RWPE2 (cell line): ENCODE measurements around the gene NPIPA5.
"Not testable (repeated sequence)": the region's sequence is repeated elsewhere in the genome, so short reads cannot be mapped to it uniquely, and the experiment has no call there.

Experiments used
- ATAC-seq: fragments of 200-7000 bp; cut with Tn5 transposase; 3 replicates; pipeline ENCODE4 v1.9.1; 2021; ENCODE audit warnings: low read depth
- DNase-seq: peaks from one replicate; pipeline ENCODE4 v3.0.0-alpha.2; 2020; ENCODE audit warnings: low spot score
- H3K27ac ChIP-seq: fragments of 450-650 bp; 2 replicates; pipeline ENCODE4 v1.5.1; 2017; ENCODE audit warnings: mild to moderate bottlenecking; ENCODE audit not compliant: poor library complexity, severe bottlenecking
- H3K27me3 ChIP-seq: fragments of 250-450 bp; sonication (Bioruptor Pico); 2 replicates; pipeline ENCODE4 v1.5.1; 2021; ENCODE audit warnings: mild to moderate bottlenecking, moderate library complexity; ENCODE audit not compliant: insufficient read depth, poor library complexity, severe bottlenecking
- H3K36me3 ChIP-seq: fragments of 250-450 bp; sonication (Bioruptor Pico); 2 replicates; pipeline ENCODE4 v1.5.1; 2020; ENCODE audit warnings: low read depth, mild to moderate bottlenecking, moderate library complexity
- H3K4me1 ChIP-seq: fragments of 250-450 bp; sonication (Bioruptor Pico); 2 replicates; pipeline ENCODE4 v1.5.1; 2021; ENCODE audit warnings: mild to moderate bottlenecking, moderate library complexity; ENCODE audit not compliant: insufficient read depth, poor library complexity, severe bottlenecking
- H3K4me3 ChIP-seq: fragments of 250-450 bp; sonication (Bioruptor Pico); 2 replicates; pipeline ENCODE4 v1.5.1; 2021; ENCODE audit warnings: mild to moderate bottlenecking, moderate library complexity; ENCODE audit not compliant: severe bottlenecking
- H3K9me3 ChIP-seq: fragments of 250-450 bp; sonication (Bioruptor Pico); 2 replicates; pipeline ENCODE4 v1.5.1; 2021; ENCODE audit warnings: mild to moderate bottlenecking, moderate library complexity; ENCODE audit not compliant: severe bottlenecking

The NPIPA5 gene

DNA sequence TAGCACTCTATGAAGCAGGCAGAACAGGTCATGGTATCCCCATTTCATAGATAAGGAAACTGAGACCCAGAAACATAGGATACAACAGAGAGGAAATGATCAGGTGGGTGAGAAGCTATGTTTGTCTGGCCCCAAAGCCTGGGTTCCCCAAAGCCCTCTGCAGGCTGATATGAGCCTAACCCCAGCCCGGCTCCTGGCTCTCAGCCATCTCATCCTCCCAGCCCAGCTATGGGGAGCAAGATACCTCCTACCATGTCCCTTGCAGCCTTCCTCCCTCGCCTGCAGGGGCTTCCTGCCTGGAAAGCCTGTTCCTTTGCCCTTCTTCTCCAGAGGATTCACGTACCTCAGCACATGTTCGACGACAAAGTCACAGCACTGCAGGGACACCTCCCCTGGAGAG is 26.3 kb downstream of the NPIPA5 start:
- ATAC-seq, H3K4me1 ChIP-seq, DNase-seq, H3K9me3 ChIP-seq, H3K36me3 ChIP-seq, H3K4me3 ChIP-seq, H3K27me3 ChIP-seq, H3K27ac ChIP-seq: not testable (repeated sequence)

DNA sequence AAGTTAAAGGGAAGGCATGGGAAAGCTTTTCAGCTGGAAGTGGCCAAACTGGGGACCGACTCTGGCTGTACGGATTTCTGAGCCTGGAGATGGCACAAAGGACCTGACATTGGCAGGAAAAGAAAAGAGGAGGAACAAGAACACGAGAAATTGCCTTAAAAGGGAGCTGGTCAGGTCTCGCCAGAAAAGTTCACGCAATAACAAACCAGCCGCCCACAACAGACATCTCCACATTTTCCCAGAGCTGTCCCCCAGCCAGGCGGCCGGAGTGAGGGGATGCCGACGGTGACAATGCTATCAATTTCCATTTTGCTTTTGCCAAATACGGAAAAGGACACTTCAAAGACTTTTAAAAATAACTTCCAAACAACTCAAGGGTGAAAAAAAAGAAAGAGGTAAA is 26.8 kb downstream of the NPIPA5 start:
- not testable (repeated sequence) for H3K27ac ChIP-seq, ATAC-seq, H3K9me3 ChIP-seq, DNase-seq, H3K4me3 ChIP-seq, H3K36me3 ChIP-seq, H3K4me1 ChIP-seq, H3K27me3 ChIP-seq

DNA sequence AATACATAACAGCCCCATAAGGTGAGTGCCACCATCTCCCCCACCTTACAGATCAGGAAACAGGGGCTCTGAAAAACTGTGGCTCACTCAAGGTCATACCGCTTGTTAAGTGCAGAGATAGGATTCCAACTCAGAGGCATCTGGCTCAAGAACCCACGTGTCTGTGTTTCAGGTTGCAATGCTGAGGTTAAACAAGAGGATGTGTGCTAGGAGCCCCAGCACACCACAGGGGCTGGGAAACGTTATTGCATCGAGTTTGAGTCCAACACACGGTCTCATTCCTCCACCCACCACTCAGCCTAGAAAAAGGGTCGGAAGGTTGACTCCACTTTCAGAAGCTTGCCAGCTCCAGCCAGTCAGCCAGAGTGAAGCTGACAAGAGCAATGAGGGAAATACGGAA is 29.4 kb downstream of the NPIPA5 start:
- not testable (repeated sequence) for DNase-seq, H3K4me3 ChIP-seq, ATAC-seq, H3K9me3 ChIP-seq, H3K36me3 ChIP-seq, H3K27ac ChIP-seq, H3K4me1 ChIP-seq, H3K27me3 ChIP-seq

DNA sequence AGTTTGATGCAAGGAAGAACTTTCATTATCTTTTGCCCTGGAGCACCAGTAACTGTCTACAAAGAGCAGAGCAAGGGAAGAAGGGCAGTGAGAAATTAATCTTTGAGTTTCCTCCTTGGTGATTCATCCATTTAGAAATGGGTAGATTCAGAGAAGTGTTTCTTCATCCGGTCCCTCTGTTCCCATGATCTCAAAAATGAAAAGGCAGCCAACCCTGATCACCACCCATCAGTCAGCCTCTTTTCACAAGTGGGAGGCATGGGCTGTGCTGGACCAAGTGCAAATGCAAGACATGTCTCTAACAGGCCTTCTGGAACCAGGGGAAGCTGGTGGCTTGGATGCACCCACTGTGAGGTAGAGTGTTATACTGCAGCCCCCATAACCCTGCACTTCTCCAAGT is 35.8 kb downstream of the NPIPA5 start:
- H3K36me3 ChIP-seq, H3K9me3 ChIP-seq, H3K4me1 ChIP-seq, DNase-seq, H3K27ac ChIP-seq, H3K4me3 ChIP-seq, ATAC-seq, H3K27me3 ChIP-seq: not testable (repeated sequence)

DNA sequence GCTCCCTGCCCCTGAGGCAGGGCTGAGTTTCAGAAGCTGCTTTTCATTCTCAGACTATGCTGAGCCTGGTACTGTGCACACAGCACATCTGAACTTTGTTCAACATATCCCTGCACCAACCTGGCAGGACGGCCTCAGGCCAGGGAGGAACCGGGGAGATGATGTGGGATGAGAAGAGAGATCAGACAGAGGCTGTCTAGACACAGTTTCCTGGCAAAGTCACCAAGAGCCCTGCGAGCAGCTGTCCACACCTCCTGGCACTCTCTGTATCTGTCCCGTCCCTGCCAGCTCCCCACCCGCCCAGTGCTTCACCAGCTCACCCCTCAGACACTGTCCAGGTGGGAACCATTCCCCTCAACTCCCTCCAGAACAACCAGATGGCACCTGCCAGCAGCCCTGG is 39.1 kb downstream of the NPIPA5 start:
- H3K27ac ChIP-seq, H3K4me1 ChIP-seq, H3K4me3 ChIP-seq, H3K27me3 ChIP-seq, H3K36me3 ChIP-seq, H3K9me3 ChIP-seq, DNase-seq: not testable (repeated sequence)
- peak; percentile 27; the same call in 1 of the 3 replicates for ATAC-seq

DNA sequence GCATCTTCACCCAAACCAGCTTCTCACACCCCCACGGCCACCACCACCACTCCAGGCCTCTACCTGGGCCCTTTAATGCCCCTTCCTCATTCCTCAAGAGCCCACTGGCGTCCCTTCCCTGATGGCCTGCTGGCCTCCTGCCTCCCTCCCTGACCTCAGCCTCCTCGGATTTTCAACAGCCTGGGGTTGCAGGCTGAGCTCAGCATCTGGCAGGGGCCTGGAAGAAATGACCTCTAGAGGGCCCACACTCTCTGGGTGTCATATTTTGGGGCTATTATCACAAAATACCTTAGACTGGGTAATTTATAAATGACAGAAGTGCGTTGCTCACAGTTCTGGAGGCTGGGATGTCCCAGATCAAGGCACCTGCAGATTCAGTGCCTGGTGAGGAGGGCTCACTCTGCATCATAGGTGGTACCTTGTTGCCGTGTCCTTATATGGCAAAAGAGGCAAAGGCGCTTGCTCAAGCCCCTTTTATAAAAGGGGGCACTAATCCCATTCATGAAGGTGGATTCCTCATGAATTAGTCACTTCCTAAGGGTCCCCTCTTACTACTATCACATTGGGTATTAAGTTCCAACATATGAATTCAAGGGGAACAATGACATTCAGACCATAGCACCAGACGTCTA is 40.0 kb downstream of the NPIPA5 start:
- DNase-seq, H3K27me3 ChIP-seq, H3K36me3 ChIP-seq, H3K4me3 ChIP-seq, H3K27ac ChIP-seq, ATAC-seq, H3K9me3 ChIP-seq, H3K4me1 ChIP-seq: not testable (repeated sequence)

DNA sequence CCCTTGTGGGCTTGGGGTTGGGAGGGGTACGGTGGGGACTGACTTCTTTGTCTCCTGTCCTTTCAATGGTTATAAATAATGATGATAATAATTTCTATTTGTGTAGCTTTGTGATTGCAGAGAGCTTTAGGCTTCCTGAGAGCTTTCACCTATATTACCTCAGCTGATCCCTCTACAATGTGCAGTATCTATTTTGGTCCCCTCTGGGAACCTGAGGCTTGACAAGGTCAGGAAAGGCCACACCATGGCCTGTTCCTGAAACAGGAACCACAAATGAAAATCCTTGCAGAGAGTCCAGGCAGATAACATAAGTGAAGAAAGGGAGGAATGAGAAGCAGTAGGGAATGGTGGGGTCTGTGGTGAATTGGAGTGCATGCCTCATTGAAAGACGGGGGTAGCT is 42.5 kb downstream of the NPIPA5 start:
- H3K4me3 ChIP-seq, DNase-seq, H3K9me3 ChIP-seq, H3K27ac ChIP-seq, H3K4me1 ChIP-seq, H3K27me3 ChIP-seq, H3K36me3 ChIP-seq, ATAC-seq: not testable (repeated sequence)

DNA sequence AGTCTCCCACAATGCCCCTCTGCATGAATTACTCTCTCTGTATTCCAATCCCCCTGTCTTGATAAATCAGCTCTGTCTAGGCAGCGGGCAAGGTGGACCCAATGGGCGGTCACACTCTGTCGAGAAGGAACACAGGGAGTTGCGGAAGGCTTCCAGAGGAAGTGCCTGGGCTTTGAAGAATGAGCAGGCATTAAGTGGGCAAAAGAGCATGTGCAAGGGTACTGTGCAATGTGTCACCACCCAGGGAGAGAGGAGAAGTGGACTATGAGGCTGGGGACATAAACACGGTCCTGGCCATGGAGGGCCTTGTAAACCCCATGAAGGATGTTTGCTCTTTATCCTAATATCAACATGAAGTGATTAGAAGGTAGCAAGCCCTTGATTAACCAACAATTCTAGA is 44.1 kb downstream of the NPIPA5 start:
- not testable (repeated sequence) for H3K4me1 ChIP-seq, H3K36me3 ChIP-seq, DNase-seq, H3K27ac ChIP-seq, H3K9me3 ChIP-seq, H3K4me3 ChIP-seq, ATAC-seq, H3K27me3 ChIP-seq

DNA sequence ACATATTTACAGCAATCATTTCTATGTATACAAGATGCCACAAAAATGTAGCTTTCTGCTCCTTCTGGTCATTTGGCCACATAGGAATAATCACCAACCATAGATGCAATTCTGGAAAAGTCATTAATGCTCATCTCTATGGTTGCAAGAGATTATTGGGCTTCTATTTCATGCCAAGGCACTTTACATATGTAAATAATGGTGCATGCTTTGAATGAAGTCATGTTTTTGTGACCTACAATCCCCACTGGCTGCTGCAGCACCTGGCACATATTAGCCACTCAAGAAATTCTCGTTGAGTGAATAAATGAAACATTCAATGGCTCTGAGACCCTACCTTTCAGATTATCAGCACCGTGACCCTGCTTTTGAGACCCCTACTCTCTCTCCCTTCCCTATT is 47.1 kb downstream of the NPIPA5 start:
- not testable (repeated sequence) for H3K4me3 ChIP-seq, DNase-seq, H3K9me3 ChIP-seq, H3K27me3 ChIP-seq, H3K4me1 ChIP-seq, ATAC-seq, H3K27ac ChIP-seq, H3K36me3 ChIP-seq

DNA sequence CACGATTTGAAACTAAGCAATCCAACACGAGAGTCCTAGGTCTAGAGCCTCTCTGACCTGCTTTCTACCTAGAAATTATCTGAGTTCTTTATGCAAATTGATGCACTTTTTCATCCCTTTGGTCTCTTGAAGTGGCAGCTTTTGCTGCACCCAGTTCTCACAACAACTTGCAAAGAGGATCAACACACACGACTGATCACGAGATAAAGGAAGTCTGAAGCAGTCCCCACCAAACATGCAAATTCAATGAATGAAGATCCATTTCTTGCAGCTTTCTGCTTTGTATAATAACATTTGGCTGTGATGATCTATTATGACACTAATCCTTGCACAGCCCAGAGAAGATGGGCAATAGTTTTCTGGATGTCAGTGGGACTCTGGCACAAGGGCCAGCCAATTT is 53.1 kb downstream of the NPIPA5 start:
- DNase-seq, H3K36me3 ChIP-seq, H3K27ac ChIP-seq, H3K27me3 ChIP-seq, H3K9me3 ChIP-seq, H3K4me1 ChIP-seq, H3K4me3 ChIP-seq, ATAC-seq: not testable (repeated sequence)

DNA sequence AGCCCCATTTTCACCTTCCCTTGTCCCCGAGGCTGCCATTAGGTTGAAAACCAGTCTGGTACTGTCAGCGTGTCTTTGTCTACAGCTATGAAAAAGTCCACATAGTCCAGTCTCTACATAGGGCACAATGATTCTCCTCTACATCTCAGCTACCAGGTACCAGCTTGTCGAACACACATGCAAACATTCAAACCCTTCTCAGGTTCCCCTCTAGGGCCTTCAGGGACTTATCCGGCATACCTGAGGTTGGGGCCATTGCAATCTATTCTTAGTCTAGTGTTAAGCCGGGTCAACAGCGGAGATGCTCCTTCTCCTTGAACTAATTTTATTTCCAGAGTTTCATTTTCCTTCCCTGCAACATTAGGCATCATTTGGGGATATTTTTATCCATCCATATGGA is 54.7 kb downstream of the NPIPA5 start:
- H3K4me1 ChIP-seq, ATAC-seq, DNase-seq, H3K27ac ChIP-seq, H3K9me3 ChIP-seq, H3K27me3 ChIP-seq, H3K36me3 ChIP-seq, H3K4me3 ChIP-seq: not testable (repeated sequence)

DNA sequence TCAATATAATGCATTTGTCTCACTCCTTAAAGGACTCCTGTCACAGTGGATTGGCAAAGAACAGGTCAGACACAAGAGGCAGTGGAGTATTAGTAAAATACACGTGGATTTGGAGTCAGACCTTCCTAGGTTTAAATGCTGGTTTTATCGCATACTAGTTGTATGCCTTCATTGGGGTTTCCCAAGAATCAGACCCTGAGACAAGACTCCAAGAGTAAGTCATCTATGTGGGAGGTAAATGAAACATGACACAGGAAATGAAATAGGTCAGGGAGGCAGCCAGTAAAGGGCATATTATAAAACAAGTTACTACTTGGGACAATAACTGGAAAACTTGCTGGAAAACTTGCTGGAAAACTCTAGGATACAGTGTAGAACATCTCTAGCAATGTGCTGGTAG is 56.9 kb downstream of the NPIPA5 start:
- not testable (repeated sequence) for H3K4me1 ChIP-seq, H3K36me3 ChIP-seq, H3K9me3 ChIP-seq, DNase-seq, H3K27me3 ChIP-seq, H3K27ac ChIP-seq, ATAC-seq, H3K4me3 ChIP-seq
